Embryonic facial prominence (tissue), 1 donor: Measurements from ENCODE around the gene LMAN2.
A peak's percentile ranks its signal among the peaks of the same experiment; 100 is the strongest.

Source experiments
- DNase-seq: peaks from one replicate; pipeline ENCODE4 v3.0.0-alpha.2; 2016; ENCODE audit errors: extremely low spot score

Gene LMAN2

DNA sequence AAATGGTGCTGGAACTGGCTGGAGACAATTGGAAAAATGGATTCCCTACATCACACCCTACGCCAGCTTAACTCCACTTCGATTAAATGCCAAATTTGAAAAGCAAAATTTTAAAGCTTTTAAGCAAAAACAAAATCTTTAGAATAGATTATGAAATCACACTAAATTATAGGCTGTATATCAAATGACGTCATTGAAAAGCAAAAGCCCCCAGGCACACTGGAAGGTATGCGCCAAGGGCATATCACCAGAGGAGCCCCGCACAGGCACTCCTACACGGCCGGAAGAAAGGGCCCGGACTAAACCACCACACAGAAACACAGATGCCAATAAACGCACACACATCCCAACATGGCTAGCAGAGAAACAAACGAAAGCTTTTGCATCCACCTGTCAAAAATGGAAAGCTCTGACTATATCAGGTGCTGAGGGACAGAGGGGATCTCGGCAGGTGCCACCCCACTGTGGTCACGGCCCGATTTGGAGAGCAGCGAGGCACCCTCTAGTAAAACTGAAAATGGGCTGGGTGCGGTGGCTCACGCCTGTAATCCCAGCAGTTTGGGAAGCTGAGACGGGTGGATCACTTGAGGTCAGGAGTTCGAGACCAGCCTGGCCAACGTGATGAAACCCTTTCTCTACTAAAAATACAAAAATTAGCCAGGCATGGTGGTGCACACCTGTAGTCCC lies 22.8 kb downstream of the LMAN2 start:
- no peak for DNase-seq

- DNase-seq = no peak
Observed at GRCh38 chr5:177327539-177328522, 23.6 kb downstream of the LMAN2 start.

- no peak for DNase-seq
Observed at GRCh38 chr5:177325868-177326381, 25.5 kb downstream of the LMAN2 start.

DNA sequence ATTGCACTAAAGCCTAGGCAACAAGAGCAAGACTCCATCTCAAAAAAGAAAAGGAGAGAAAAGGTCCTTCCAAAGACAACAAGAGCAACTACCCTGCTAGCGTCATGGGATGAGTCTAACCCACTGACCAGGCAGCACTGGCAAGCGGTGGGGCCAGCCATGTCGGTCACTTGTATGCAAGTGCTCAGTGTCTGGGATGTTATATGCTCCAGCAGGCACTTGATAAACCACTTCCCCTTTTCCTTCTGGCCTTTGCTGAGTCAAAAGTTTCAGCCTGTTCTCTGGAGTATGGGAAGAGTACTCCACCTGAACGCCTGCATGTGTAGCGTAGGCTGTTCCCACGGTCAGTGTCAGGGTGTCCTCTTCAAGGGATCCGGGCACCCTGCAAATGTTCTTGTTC lies 30.6 kb downstream of the LMAN2 start:
- no peak for DNase-seq

- DNase-seq = no peak
Observed at GRCh38 chr5:177319913-177320588, 31.4 kb downstream of the LMAN2 start.

DNA sequence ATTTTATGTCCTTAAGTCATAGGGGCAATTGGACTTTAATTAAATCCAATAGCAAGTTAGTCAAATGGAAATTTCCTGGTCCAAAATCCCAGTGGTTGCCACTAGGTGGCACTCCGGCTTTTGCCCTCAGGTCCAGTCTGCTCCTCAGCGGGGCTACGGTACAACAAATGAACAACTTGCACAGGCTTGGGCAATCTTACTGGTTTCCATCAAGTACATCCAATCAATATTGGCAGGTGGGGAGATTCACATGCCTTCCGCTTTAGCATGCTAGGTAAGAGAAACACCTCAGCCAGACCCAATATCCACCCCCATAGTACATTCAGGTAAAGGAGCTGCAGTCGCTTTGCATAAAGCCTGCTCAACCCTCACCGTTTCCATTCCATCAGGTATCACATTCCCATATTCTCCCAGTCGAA lies 33.5 kb downstream of the LMAN2 start:
- no peak for DNase-seq

DNA sequence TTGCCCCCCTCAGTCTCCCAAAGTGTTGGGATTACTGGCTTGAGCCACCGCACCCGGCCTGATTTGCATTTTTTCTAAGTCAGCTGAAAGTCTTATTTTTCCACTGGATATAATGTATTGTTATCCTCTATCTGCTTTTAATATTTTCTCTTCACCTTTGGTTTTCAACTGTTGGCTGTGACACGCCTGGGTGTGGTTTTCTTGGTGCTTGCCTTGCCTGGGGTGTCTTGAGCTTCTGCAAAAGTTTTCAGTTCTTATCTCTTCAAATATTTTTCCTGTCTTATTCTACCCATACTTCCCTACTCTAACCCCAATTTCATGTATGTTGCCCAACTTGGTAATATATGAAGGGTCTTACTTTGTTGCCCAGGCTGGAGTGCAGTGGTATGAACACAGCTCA lies 35.5 kb downstream of the LMAN2 start:
- no peak for DNase-seq

DNA sequence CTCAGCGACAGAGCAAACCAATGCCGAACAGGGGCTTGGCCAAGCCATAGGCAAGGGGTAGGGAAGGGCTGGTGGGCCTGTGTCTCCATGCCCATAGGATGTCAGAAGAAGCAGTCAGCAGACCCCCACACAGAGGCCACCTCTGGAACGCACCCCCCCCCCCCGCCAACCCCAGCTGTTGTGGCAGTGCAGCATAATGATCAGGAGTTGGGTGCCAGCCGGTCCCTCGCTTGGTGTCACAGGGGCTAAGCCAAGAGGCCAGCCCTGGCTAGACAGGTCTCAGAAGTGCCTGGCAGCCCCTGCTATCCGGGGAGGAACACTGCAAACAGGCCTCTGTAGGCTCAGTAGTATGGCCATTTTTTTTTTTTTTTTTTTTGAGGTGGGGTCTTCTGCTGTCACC lies 36.1 kb downstream of the LMAN2 start:
- DNase-seq = no peak

GRCh38 chr5:177314376-177315342 lies 36.8 kb downstream of the LMAN2 start:
- no peak for DNase-seq

GRCh38 chr5:177313561-177314259 lies 37.8 kb downstream of the LMAN2 start:
- DNase-seq = no peak

- no peak for DNase-seq
Observed at GRCh38 chr5:177312649-177313181, 38.8 kb downstream of the LMAN2 start.

DNA sequence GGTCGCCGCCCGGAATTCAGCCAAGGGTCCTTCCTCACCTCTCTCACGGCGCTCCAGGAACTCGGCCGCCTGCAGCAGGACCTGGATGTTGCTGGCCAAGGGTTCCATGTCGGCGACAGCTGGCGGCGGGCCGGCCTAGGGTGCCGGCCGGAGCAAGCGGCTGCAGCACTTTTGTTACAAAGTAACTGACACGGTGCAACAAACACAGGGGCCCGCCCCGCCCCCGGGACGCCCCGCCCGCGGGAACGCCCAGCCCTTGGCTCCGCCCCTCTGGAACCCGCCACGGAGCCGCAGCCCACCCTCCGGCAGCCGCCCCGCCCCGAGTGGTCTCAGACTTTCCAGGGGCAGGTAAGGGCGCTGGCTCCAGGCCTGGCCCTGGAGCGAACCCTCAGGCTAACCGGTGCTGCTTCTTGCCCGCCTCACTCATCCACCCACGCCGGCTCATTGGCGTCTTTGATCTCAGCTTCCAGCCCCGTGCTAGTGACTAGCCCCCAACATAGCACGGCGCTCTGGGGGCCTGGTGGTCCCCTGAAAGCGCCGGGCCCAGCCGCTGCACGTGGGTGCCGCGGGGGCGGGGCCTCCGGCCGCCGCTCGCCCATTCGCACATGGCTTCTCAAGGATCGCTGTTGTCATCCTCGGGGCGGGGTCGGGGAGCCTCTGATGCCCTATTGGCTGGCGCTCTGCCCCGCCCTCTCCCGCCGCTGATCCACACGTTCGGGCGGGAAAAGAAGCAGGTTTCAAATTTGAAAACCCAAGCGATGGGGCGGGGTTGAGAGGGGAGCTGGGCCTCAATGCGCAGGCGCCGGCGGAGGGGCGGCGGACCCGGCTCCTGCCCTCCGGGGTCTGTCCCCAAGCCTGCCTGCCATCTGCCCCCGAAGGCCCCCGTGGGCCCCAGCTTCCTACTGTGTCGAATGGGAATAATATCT lies 39.5 kb downstream of the LMAN2 start, which contains the start of gene MXD3:
Gene MXD3, minus strand, starts transcription at position 176 of the 926 bp plus-strand sequence. Its CDS starts 68 bp downstream, at position 108.
- peak; percentile 90 for DNase-seq

GRCh38 chr5:177311392-177311722 lies 40.1 kb downstream of the LMAN2 start:
- no peak for DNase-seq

GRCh38 chr5:177310757-177311391 lies 40.6 kb downstream of the LMAN2 start:
- no peak for DNase-seq

DNA sequence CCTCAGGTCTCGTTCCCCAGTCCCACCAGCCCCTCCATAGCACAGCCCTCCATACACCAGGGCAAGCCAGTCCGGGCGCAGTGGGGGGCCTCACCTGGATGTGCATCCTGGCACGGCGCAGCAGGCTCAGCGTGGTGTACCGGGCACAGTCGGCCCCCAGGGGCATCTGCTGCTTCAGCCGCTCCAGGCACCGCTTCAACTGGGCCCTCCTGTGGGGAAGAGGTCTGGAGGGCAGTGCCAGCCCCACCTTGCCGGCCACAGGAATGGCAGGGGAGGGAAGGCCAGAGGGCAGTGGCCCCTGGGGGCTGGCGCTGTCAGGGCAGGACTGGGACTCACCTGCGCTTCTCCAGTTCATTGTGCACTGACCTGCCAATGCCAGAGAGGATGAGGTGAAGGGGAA lies 41.1 kb downstream of the LMAN2 start:
- DNase-seq = no peak

GRCh38 chr5:177309351-177310191 lies 41.9 kb downstream of the LMAN2 start:
- no peak for DNase-seq

GRCh38 chr5:177308740-177309139 lies 42.7 kb downstream of the LMAN2 start:
- no peak for DNase-seq
